GM10847 (cell line): ENCODE results near the gene SLC25A42.

Experiments used
- POLR2A ChIP-seq: IDR thresholded peaks from 2 replicates; pipeline ENCODE4 v1.6.1; 2011; ENCODE audit not compliant: insufficient read length; ENCODE audit errors: extremely low read depth

Gene SLC25A42

GRCh38 chr19:19132912-19133311 is 69.1 kb downstream of the SLC25A42 start:
- no peak for TF ChIP-seq POLR2A

- no peak for TF ChIP-seq POLR2A
Measured at GRCh38 chr19:19133985-19134384, 70.2 kb downstream of the SLC25A42 start.

- no peak for TF ChIP-seq POLR2A
Measured at GRCh38 chr19:19134687-19135158, 70.9 kb downstream of the SLC25A42 start.

GRCh38 chr19:19137556-19138108 is 73.8 kb downstream of the SLC25A42 start:
- TF ChIP-seq POLR2A = no peak

GRCh38 chr19:19138109-19138981 is 74.6 kb downstream of the SLC25A42 start, which contains the start of gene TMEM161A:
Gene TMEM161A, minus strand, starts transcription at chr19:19138478. Its CDS starts 50 bp downstream, at chr19:19138428.
- peak; percentile 59 for TF ChIP-seq POLR2A

- TF ChIP-seq POLR2A = no peak
Measured at GRCh38 chr19:19139876-19140229, 76.1 kb downstream of the SLC25A42 start.

- TF ChIP-seq POLR2A = no peak
Measured at GRCh38 chr19:19140476-19140875, 76.7 kb downstream of the SLC25A42 start.

- no peak for TF ChIP-seq POLR2A
Measured at GRCh38 chr19:19142347-19142746, 78.6 kb downstream of the SLC25A42 start.

- no peak for TF ChIP-seq POLR2A
Measured at GRCh38 chr19:19145281-19145680, 81.5 kb downstream of the SLC25A42 start.

- no peak for TF ChIP-seq POLR2A
Measured at GRCh38 chr19:19145684-19146608, 82.2 kb downstream of the SLC25A42 start.

GRCh38 chr19:19146865-19147264 is 83.1 kb downstream of the SLC25A42 start:
- TF ChIP-seq POLR2A = no peak

- TF ChIP-seq POLR2A = no peak
Measured at GRCh38 chr19:19147344-19147743, 83.5 kb downstream of the SLC25A42 start.

- TF ChIP-seq POLR2A = no peak
Measured at GRCh38 chr19:19149435-19149834, 85.6 kb downstream of the SLC25A42 start.

GRCh38 chr19:19151418-19151817 is 87.6 kb downstream of the SLC25A42 start:
- TF ChIP-seq POLR2A = no peak

GRCh38 chr19:19152668-19153384 is 89.0 kb downstream of the SLC25A42 start:
- no peak for TF ChIP-seq POLR2A
